Subcutaneous adipose tissue (tissue), 4 donors: ENCODE measurements around the gene GP9. TPM values are rescaled to one million over a fixed set of nuclear protein-coding genes. Genes with fewer than 3 reads are reported as not detected.

Experiments
- CTCF ChIP-seq: fragments of 450-650 bp; IDR thresholded peaks from one replicate; pipeline ENCODE4 v1.5.1; 2016; ENCODE audit warnings: low read depth, mild to moderate bottlenecking, control low read depth, antibody characterized with exemption, moderate library complexity
- total RNA-seq, 4 donors: library from RNA; depleted of rRNA; stranded (reverse); fragments of >200 nt; gene quantifications; one replicate each; pipeline ENCODE4 v1.1.0, GENCODE V29; 2016

The GP9 gene
- total RNA-seq, 4 donors from 2014 or later = not detected

GRCh38 chr3:129051871-129052340 lies 8.7 kb upstream of the GP9 start:
- TF ChIP-seq CTCF = no peak

GRCh38 chr3:129052675-129053074 lies 7.9 kb upstream of the GP9 start:
- TF ChIP-seq CTCF = no peak

- TF ChIP-seq CTCF = no peak
These were observed 5.9 kb upstream of the GP9 start for GRCh38 chr3:129054605-129055104.

GRCh38 chr3:129056451-129057173 lies 4.0 kb upstream of the GP9 start:
- no peak for TF ChIP-seq CTCF

- no peak for TF ChIP-seq CTCF
These were observed 3.3 kb upstream of the GP9 start for GRCh38 chr3:129057249-129057648.

GRCh38 chr3:129058441-129059200 lies 2.0 kb upstream of the GP9 start:
- no peak for TF ChIP-seq CTCF

- no peak for TF ChIP-seq CTCF
These were observed 1.1 kb upstream of the GP9 start for GRCh38 chr3:129059311-129059958.
